ENCODE measurements around the gene HS3ST4.

DNA sequence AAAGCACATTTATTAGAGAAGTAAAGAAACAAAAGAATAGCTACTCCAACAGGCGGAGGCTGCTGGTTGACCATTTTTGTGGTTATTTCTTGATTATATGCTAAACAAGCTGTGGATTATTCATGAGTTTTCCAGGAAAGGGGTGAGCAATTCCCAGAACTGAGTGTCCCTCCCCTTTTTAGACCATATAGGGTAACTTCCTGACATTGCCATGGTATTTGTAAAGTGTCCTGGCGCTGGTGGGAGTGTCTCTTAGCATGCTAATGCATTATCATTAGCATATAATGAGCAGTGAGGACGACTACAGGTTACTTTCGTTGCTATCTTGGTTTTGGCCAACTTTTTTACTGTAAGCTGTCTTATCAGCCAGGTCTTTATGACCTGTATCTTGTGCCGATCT lies 12.2 kb upstream of the HS3ST4 start:
- TF ChIP-seq, protein P1, sequence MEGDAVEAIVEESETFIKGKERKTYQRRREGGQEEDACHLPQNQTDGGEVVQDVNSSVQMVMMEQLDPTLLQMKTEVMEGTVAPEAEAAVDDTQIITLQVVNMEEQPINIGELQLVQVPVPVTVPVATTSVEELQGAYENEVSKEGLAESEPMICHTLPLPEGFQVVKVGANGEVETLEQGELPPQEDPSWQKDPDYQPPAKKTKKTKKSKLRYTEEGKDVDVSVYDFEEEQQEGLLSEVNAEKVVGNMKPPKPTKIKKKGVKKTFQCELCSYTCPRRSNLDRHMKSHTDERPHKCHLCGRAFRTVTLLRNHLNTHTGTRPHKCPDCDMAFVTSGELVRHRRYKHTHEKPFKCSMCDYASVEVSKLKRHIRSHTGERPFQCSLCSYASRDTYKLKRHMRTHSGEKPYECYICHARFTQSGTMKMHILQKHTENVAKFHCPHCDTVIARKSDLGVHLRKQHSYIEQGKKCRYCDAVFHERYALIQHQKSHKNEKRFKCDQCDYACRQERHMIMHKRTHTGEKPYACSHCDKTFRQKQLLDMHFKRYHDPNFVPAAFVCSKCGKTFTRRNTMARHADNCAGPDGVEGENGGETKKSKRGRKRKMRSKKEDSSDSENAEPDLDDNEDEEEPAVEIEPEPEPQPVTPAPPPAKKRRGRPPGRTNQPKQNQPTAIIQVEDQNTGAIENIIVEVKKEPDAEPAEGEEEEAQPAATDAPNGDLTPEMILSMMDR (IDR thresholded peaks at IDR 0.05; ENCODE audit: poor library complexity, severe bottlenecking), result no peak
- no peak for TF ChIP-seq EP300 (conservative IDR thresholded peaks at IDR 0.05; ENCODE audit: poor library complexity, severe bottlenecking)
- no peak for TF ChIP-seq POLR2AphosphoS5 (IDR thresholded peaks at IDR 0.05)
- TF ChIP-seq RAD21 (conservative IDR thresholded peaks at IDR 0.05), result no peak
- no peak for TF ChIP-seq TAF1 (IDR thresholded peaks at IDR 0.05; ENCODE audit: low read depth)
- no peak for TF ChIP-seq EZH2 (IDR thresholded peaks at IDR 0.05; ENCODE audit: borderline replicate concordance, insufficient read depth, low read length, poor library complexity, severe bottlenecking)
- no peak for TF ChIP-seq SMC3 (conservative IDR thresholded peaks at IDR 0.05; ENCODE audit: poor library complexity)
- TF ChIP-seq, protein P2, sequence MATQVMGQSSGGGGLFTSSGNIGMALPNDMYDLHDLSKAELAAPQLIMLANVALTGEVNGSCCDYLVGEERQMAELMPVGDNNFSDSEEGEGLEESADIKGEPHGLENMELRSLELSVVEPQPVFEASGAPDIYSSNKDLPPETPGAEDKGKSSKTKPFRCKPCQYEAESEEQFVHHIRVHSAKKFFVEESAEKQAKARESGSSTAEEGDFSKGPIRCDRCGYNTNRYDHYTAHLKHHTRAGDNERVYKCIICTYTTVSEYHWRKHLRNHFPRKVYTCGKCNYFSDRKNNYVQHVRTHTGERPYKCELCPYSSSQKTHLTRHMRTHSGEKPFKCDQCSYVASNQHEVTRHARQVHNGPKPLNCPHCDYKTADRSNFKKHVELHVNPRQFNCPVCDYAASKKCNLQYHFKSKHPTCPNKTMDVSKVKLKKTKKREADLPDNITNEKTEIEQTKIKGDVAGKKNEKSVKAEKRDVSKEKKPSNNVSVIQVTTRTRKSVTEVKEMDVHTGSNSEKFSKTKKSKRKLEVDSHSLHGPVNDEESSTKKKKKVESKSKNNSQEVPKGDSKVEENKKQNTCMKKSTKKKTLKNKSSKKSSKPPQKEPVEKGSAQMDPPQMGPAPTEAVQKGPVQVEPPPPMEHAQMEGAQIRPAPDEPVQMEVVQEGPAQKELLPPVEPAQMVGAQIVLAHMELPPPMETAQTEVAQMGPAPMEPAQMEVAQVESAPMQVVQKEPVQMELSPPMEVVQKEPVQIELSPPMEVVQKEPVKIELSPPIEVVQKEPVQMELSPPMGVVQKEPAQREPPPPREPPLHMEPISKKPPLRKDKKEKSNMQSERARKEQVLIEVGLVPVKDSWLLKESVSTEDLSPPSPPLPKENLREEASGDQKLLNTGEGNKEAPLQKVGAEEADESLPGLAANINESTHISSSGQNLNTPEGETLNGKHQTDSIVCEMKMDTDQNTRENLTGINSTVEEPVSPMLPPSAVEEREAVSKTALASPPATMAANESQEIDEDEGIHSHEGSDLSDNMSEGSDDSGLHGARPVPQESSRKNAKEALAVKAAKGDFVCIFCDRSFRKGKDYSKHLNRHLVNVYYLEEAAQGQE (IDR thresholded peaks at IDR 0.05; ENCODE audit: borderline replicate concordance), result no peak

Data from neural cell (in vitro differentiated cells).